Endothelial cell (in vitro differentiated cells): ENCODE data around the gene UBE2U. TPM values are rescaled to one million over a fixed set of nuclear protein-coding genes. Genes with fewer than 3 reads are reported as not detected.
A peak's percentile ranks its signal among the peaks of the same experiment; 100 is the strongest.

Source experiments
- DNase-seq: peaks from one replicate; pipeline ENCODE4 v3.0.0; 2021; ENCODE audit warnings: low spot score
- H3K27ac Mint-ChIP-seq: one replicate; pipeline ENCODE4 v1.8.0; 2021; ENCODE audit warnings: mixed read lengths, inconsistent platforms; ENCODE audit not compliant: unreplicated experiment
- H3K27me3 Mint-ChIP-seq: one replicate; pipeline ENCODE4 v1.8.0; 2021; ENCODE audit warnings: mild to moderate bottlenecking, moderate library complexity, mixed read lengths, inconsistent platforms; ENCODE audit not compliant: unreplicated experiment
- H3K36me3 Mint-ChIP-seq: one replicate; pipeline ENCODE4 v1.8.0; 2021; ENCODE audit warnings: mild to moderate bottlenecking, low read depth, mixed read lengths, inconsistent platforms; ENCODE audit not compliant: unreplicated experiment
- H3K4me1 Mint-ChIP-seq: one replicate; pipeline ENCODE4 v1.8.0; 2021; ENCODE audit warnings: mild to moderate bottlenecking, mixed read lengths, inconsistent platforms; ENCODE audit not compliant: unreplicated experiment
- H3K4me3 Mint-ChIP-seq: one replicate; pipeline ENCODE4 v1.8.0; 2021; ENCODE audit warnings: mild to moderate bottlenecking, mixed read lengths, inconsistent platforms; ENCODE audit not compliant: unreplicated experiment
- H3K9me3 Mint-ChIP-seq: one replicate; pipeline ENCODE4 v1.8.0; 2021; ENCODE audit warnings: mixed read lengths, inconsistent platforms; ENCODE audit not compliant: unreplicated experiment
- CTCF ChIP-seq: fragments of 200-600 bp; sonication (generic); IDR thresholded peaks from one replicate; pipeline ENCODE4 v1.5.0; 2021; ENCODE audit warnings: antibody characterized with exemption; ENCODE audit not compliant: unreplicated experiment
- total RNA-seq: library from RNA; stranded (reverse); fragmentation: NEBNext Ultra II Directional; extraction: Animal tissue kit (Norgen Biotek cat#: 25700); gene quantifications from one replicate; pipeline ENCODE4 v1.2.1, GENCODE V29; 2021; ENCODE audit not compliant: unreplicated experiment

The UBE2U gene
- total RNA-seq, 1 donor from 2014 or later, result not detected

GRCh38 chr1:64228167-64228957 lies 24.9 kb downstream of the UBE2U start:
- Mint-ChIP-seq H3K4me3 (no peak overlapping the region), H3K9me3 (no peaks in the 10 kb centered on the region), H3K36me3 (no peaks in the 10 kb centered on the region), H3K27me3 (peaks cover 3% of the 10 kb centered on the region), H3K4me1 (peaks cover 17% of the 10 kb centered on the region), H3K27ac (no peak overlapping the region)
- DNase-seq, result no peak
- no peak for TF ChIP-seq CTCF

- Mint-ChIP-seq H3K4me3 (no peak overlapping the region), H3K27me3 (peaks cover 3% of the 10 kb centered on the region), H3K4me1 (peaks cover 17% of the 10 kb centered on the region), H3K9me3 (no peaks in the 10 kb centered on the region), H3K36me3 (no peaks in the 10 kb centered on the region), H3K27ac (no peak overlapping the region)
- DNase-seq, result no peak
- no peak for TF ChIP-seq CTCF
Observed at GRCh38 chr1:64229307-64229706, 25.9 kb downstream of the UBE2U start.

GRCh38 chr1:64231153-64231552 lies 27.7 kb downstream of the UBE2U start:
- Mint-ChIP-seq H3K4me3 (no peak overlapping the region), H3K27me3 (peaks cover 1% of the 10 kb centered on the region), H3K36me3 (no peaks in the 10 kb centered on the region), H3K9me3 (no peaks in the 10 kb centered on the region), H3K4me1 (peaks cover 17% of the 10 kb centered on the region), H3K27ac (peak overlapping the region; percentile 86)
- no peak for DNase-seq
- TF ChIP-seq CTCF, result no peak

DNA sequence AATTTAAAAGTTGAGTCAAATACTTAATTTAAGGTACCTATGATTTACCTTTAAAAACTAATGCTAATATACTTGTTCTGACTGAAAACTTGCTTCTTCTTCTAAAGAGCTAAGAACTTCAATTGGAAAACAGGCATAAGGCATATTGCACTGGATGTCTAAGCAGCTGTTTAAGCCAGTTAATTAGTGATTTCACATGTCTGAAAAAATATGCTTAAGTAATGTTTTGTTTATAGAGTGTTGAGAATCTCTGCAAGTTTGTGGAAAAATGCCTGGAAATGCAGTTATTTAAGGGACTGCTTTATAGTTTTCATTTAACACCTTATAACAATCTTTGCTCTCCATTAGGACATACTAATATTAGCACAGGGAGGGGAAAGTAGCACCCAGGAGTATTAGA lies 28.2 kb downstream of the UBE2U start:
- Mint-ChIP-seq H3K4me3 (no peak overlapping the region), H3K27me3 (peaks cover 1% of the 10 kb centered on the region), H3K27ac (no peak overlapping the region), H3K4me1 (peaks cover 17% of the 10 kb centered on the region), H3K9me3 (no peaks in the 10 kb centered on the region), H3K36me3 (no peaks in the 10 kb centered on the region)
- no peak for DNase-seq
- TF ChIP-seq CTCF, result no peak

- H3K4me1 Mint-ChIP-seq, result peaks cover 19% of the 10 kb centered on the region
- H3K27ac Mint-ChIP-seq, result no peak overlapping the region
- DNase-seq, result no peak
- no peaks in the 10 kb centered on the region for H3K9me3 Mint-ChIP-seq
- no peak overlapping the region for H3K4me3 Mint-ChIP-seq
- H3K36me3 Mint-ChIP-seq, result no peaks in the 10 kb centered on the region
- no peak for TF ChIP-seq CTCF
- peaks cover 1% of the 10 kb centered on the region for H3K27me3 Mint-ChIP-seq
Observed at GRCh38 chr1:64234714-64235113, 31.3 kb downstream of the UBE2U start.
